ENCODE data around the gene KIF5C. TPM values are rescaled to one million over a fixed set of nuclear protein-coding genes. Genes with fewer than 3 reads are reported as not detected.

The KIF5C gene
- total and polyA plus RNA-seq, 2 experiments from 2014 or later: 45.0 to 49.1 TPM

DNA sequence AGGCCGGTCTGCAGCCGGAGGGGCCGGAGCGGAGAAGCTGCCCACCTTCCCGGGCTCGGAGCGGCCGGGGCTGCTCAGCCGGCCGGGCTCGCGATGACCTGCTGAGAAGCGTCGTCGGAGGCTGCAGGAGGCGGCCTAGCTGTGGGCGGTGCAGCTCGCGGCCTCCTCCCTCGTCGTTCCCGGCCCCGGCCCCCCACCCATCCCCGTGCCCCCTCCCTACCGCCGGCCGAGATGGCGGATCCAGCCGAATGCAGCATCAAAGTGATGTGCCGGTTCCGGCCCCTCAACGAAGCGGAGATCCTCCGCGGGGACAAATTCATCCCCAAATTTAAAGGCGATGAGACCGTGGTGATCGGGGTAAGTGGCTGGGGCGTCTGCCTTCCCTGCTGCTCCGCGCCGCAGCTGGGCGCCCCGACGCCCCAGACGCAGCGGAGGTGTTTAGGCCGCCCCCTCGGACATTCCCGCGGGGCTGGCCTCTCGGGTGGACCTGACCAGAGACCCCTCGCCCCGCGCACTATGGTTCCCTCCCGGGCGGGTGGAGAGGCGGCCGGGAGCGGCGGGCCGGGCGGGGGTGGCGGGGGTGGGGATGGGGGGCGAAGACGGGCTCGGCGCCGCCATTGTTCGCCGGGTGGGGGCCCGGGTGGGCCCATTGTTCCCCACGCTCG lies 492 bp downstream of the KIF5C start:
- Mint-ChIP-seq H3K36me3 (ENCODE audit: low read depth) (peaks cover 13% of the 10 kb centered on the region), H3K9me3 (peaks cover 14% of the 10 kb centered on the region; the same call in 2 of the 3 replicates), H3K27ac (no peak overlapping the region), H3K27me3 (ENCODE audit: insufficient read depth, low read depth, poor library complexity) (peaks cover 17% of the 10 kb centered on the region), H3K4me3 (peak overlapping the region; percentile 91), H3K4me1 (peaks cover 5% of the 10 kb centered on the region)
- ATAC-seq (peak; percentile 35), DNase-seq (ENCODE audit: low spot score) (peak; percentile 44)
- Histone ChIP-seq H3F3A (replicated peaks; ENCODE audit: low read depth) (peaks cover 2% of the 10 kb centered on the region; the same call in 1 of the 2 replicates), H3K9me2 (ENCODE audit: insufficient read depth) (peaks cover 9% of the 10 kb centered on the region), H3K36me3 (ENCODE audit: insufficient read depth) (0 out of 2 replicates have a peak, but pooled peaks cover 4% of the 10 kb centered on the region), H3K4me2 (peak overlapping the region; percentile 95), H3K27ac (ENCODE audit: low read depth) (no peak overlapping the region), H3K27me3 (ENCODE audit: insufficient read depth) (peaks cover 6% of the 10 kb centered on the region; the same call in 1 of the 2 replicates), H3K79me2 (replicated peaks; ENCODE audit: insufficient read depth) (no peaks in the 10 kb centered on the region; the same call in 1 of the 2 replicates), H2AFZ (no peak overlapping the region), H3K4me3 (peak overlapping the region; percentile 92), H3K4me1 (ENCODE audit: insufficient read depth) (peaks cover 5% of the 10 kb centered on the region), H4K20me1 (replicated peaks; ENCODE audit: insufficient read depth) (peaks cover 18% of the 10 kb centered on the region)
- TF ChIP-seq, protein P1, sequence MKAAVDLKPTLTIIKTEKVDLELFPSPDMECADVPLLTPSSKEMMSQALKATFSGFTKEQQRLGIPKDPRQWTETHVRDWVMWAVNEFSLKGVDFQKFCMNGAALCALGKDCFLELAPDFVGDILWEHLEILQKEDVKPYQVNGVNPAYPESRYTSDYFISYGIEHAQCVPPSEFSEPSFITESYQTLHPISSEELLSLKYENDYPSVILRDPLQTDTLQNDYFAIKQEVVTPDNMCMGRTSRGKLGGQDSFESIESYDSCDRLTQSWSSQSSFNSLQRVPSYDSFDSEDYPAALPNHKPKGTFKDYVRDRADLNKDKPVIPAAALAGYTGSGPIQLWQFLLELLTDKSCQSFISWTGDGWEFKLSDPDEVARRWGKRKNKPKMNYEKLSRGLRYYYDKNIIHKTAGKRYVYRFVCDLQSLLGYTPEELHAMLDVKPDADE (IDR thresholded peaks at IDR 0.05): no peak
- TF ChIP-seq, protein P2, sequence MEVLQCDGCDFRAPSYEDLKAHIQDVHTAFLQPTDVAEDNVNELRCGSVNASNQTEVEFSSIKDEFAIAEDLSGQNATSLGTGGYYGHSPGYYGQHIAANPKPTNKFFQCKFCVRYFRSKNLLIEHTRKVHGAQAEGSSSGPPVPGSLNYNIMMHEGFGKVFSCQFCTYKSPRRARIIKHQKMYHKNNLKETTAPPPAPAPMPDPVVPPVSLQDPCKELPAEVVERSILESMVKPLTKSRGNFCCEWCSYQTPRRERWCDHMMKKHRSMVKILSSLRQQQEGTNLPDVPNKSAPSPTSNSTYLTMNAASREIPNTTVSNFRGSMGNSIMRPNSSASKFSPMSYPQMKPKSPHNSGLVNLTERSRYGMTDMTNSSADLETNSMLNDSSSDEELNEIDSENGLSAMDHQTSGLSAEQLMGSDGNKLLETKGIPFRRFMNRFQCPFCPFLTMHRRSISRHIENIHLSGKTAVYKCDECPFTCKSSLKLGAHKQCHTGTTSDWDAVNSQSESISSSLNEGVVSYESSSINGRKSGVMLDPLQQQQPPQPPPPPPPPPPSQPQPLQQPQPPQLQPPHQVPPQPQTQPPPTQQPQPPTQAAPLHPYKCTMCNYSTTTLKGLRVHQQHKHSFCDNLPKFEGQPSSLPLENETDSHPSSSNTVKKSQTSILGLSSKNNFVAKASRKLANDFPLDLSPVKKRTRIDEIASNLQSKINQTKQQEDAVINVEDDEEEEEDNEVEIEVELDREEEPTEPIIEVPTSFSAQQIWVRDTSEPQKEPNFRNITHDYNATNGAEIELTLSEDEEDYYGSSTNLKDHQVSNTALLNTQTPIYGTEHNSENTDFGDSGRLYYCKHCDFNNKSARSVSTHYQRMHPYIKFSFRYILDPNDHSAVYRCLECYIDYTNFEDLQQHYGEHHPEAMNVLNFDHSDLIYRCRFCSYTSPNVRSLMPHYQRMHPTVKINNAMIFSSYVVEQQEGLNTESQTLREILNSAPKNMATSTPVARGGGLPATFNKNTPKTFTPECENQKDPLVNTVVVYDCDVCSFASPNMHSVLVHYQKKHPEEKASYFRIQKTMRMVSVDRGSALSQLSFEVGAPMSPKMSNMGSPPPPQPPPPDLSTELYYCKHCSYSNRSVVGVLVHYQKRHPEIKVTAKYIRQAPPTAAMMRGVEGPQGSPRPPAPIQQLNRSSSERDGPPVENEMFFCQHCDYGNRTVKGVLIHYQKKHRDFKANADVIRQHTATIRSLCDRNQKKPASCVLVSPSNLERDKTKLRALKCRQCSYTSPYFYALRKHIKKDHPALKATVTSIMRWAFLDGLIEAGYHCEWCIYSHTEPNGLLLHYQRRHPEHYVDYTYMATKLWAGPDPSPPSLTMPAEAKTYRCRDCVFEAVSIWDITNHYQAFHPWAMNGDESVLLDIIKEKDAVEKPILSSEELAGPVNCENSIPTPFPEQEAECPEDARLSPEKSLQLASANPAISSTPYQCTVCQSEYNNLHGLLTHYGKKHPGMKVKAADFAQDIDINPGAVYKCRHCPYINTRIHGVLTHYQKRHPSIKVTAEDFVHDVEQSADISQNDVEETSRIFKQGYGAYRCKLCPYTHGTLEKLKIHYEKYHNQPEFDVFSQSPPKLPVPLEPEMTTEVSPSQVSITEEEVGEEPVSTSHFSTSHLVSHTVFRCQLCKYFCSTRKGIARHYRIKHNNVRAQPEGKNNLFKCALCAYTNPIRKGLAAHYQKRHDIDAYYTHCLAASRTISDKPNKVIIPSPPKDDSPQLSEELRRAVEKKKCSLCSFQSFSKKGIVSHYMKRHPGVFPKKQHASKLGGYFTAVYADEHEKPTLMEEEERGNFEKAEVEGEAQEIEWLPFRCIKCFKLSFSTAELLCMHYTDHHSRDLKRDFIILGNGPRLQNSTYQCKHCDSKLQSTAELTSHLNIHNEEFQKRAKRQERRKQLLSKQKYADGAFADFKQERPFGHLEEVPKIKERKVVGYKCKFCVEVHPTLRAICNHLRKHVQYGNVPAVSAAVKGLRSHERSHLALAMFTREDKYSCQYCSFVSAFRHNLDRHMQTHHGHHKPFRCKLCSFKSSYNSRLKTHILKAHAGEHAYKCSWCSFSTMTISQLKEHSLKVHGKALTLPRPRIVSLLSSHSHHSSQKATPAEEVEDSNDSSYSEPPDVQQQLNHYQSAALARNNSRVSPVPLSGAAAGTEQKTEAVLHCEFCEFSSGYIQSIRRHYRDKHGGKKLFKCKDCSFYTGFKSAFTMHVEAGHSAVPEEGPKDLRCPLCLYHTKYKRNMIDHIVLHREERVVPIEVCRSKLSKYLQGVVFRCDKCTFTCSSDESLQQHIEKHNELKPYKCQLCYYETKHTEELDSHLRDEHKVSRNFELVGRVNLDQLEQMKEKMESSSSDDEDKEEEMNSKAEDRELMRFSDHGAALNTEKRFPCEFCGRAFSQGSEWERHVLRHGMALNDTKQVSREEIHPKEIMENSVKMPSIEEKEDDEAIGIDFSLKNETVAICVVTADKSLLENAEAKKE (CRISPR knock-in tag; IDR thresholded peaks at IDR 0.05): no peak
- no peak for TF ChIP-seq CREB1 (CRISPR knock-in tag; IDR thresholded peaks at IDR 0.05; ENCODE audit: low read depth)

All from GM23338 (cell line).